NCI-H345 (cell line): ENCODE data around the gene NPHP4.
A peak's percentile ranks its signal among the peaks of the same experiment; 100 is the strongest.

ENCODE experiments used
- DNase-seq: peaks from one replicate; lab custom pipeline; 2025; lab: John Stamatoyannopoulos, UW

The NPHP4 gene

GRCh38 chr1:5989731-5990271 lies 2.4 kb downstream of the NPHP4 start:
- DNase-seq = no peak

- no peak for DNase-seq
Observed at GRCh38 chr1:5989286-5989605, 3.0 kb downstream of the NPHP4 start.

GRCh38 chr1:5988596-5989285 lies 3.5 kb downstream of the NPHP4 start:
- DNase-seq = no peak

GRCh38 chr1:5986018-5986417 lies 6.2 kb downstream of the NPHP4 start:
- DNase-seq = no peak

- no peak for DNase-seq
Observed at GRCh38 chr1:5985250-5985649, 7.0 kb downstream of the NPHP4 start.

- DNase-seq = no peak
Observed at GRCh38 chr1:5983361-5984103, 8.7 kb downstream of the NPHP4 start.

GRCh38 chr1:5982868-5983267 lies 9.4 kb downstream of the NPHP4 start:
- no peak for DNase-seq

- DNase-seq = no peak
Observed at GRCh38 chr1:5982276-5982675, 9.9 kb downstream of the NPHP4 start.

- DNase-seq = no peak
Observed at GRCh38 chr1:5981009-5981380, 11.2 kb downstream of the NPHP4 start.

GRCh38 chr1:5980314-5981008 lies 11.8 kb downstream of the NPHP4 start:
- no peak for DNase-seq

GRCh38 chr1:5979536-5980313 lies 12.5 kb downstream of the NPHP4 start:
- DNase-seq = no peak

- DNase-seq = no peak
Observed at GRCh38 chr1:5978452-5978851, 13.8 kb downstream of the NPHP4 start.

- DNase-seq = no peak
Observed at GRCh38 chr1:5977494-5978444, 14.5 kb downstream of the NPHP4 start.

- DNase-seq = no peak
Observed at GRCh38 chr1:5976726-5977493, 15.3 kb downstream of the NPHP4 start.

GRCh38 chr1:5976231-5976630 lies 16.0 kb downstream of the NPHP4 start:
- DNase-seq = no peak

GRCh38 chr1:5975133-5975880 lies 16.9 kb downstream of the NPHP4 start:
- peak; percentile 10 for DNase-seq

- DNase-seq = no peak
Observed at GRCh38 chr1:5974631-5975030, 17.6 kb downstream of the NPHP4 start.

GRCh38 chr1:5973771-5974170 lies 18.5 kb downstream of the NPHP4 start:
- no peak for DNase-seq

GRCh38 chr1:5972198-5972520 lies 20.1 kb downstream of the NPHP4 start:
- DNase-seq = no peak
